Endothelial cell of umbilical vein (primary cell): ENCODE results near the gene HOXD12. TPM values are rescaled to one million over a fixed set of nuclear protein-coding genes. Genes with fewer than 3 reads are reported as not detected.

Experiments used
- BruUV-seq: library from RNA; stranded (reverse); fragments of 400-500 nt; replicated peaks from 2 replicates; lab custom pipeline; 2021; lab: Mats Ljungman, UMichigan
- CTCF ChIA-PET: fragments of 300-600, 350-600 bp; sonication (Branson Sonifier 250); formaldehyde crosslinking; loops from one replicate; lab custom pipeline; 2021; ENCODE audit warnings: antibody characterized with exemption, inconsistent platforms; lab: Charles Lee
- POLR2A ChIA-PET: fragments of 300-600, 350-600 bp; sonication (Branson Sonifier 250); formaldehyde crosslinking; loops from one replicate; lab custom pipeline; 2021; ENCODE audit warnings: antibody characterized with exemption, inconsistent platforms; lab: Charles Lee
- DNase-seq: peaks from one replicate; pipeline ENCODE4 v3.0.0-alpha.2; 2011; ENCODE audit warnings: low read depth, low spot score
- FAIRE-seq: peaks from 2 replicates; lab custom pipeline; 2011; peaks lifted over from hg19 to GRCh38; lab: Jason Lieb, UNC
- H2AFZ ChIP-seq: 2 replicates; pipeline ENCODE4 v1.6.0; 2012; ENCODE audit warnings: low read depth, low read length, control low read depth, inconsistent platforms
- H3K27ac ChIP-seq: 2 replicates; pipeline ENCODE4 v1.5.1; 2011; ENCODE audit warnings: low read depth, mild to moderate bottlenecking, control low read depth, low read length, moderate library complexity; ENCODE audit not compliant: insufficient read depth
- H3K27me3 ChIP-seq, 2 experiments: 2 replicates each; pipeline versions ENCODE4 v1.6.0 to v1.6.1; 2011; ENCODE audit warnings: low read length in 2 of 2, mixed read lengths in 1 of 2; ENCODE audit not compliant: control insufficient read depth in 2 of 2, insufficient read depth in 2 of 2
- H3K36me3 ChIP-seq, 2 experiments: 2 replicates in 1 of 2; 3 replicates in 1 of 2; pipeline ENCODE4 v1.5.1; 2011; ENCODE audit warnings: low read length in 2 of 2, mild to moderate bottlenecking in 1 of 2, moderate library complexity in 1 of 2; ENCODE audit not compliant: control insufficient read depth in 2 of 2, insufficient read depth in 2 of 2; ENCODE audit errors: extremely low read depth in 1 of 2
- H3K4me1 ChIP-seq: 3 replicates; pipeline ENCODE4 v1.5.1; 2011; ENCODE audit warnings: mild to moderate bottlenecking, low read length; ENCODE audit not compliant: control insufficient read depth, insufficient read depth; ENCODE audit errors: extremely low read depth
- H3K4me2 ChIP-seq: 2 replicates; pipeline ENCODE4 v1.6.1; 2011; ENCODE audit warnings: low read length, control low read depth, mixed read lengths; ENCODE audit not compliant: insufficient read depth
- H3K4me3 ChIP-seq, 3 experiments: fragments of 200-600 bp in 1 of 3; sonication (generic), shearing (Covaris generic) in 1 of 3; replicated peaks in 1 of 3; 2 replicates each; pipeline ENCODE4 v1.5.1; 2011 to 2016; ENCODE audit warnings: control low read depth in 3 of 3, low read length in 3 of 3, mild to moderate bottlenecking in 2 of 3, inconsistent platforms in 1 of 3, low read depth in 1 of 3, moderate library complexity in 1 of 3; ENCODE audit not compliant: insufficient read depth in 1 of 3
- H3K79me2 ChIP-seq: 2 replicates; pipeline ENCODE4 v1.6.0; 2012; ENCODE audit warnings: low read length, inconsistent platforms; ENCODE audit not compliant: control insufficient read depth, insufficient read depth
- H3K9ac ChIP-seq: replicated peaks from 2 replicates; pipeline ENCODE3; 2011; ENCODE audit warnings: low read length, control low read depth; ENCODE audit not compliant: insufficient read depth; ENCODE audit errors: extremely low read depth
- H3K9me1 ChIP-seq: replicated peaks from 3 replicates; pipeline ENCODE4 v1.6.0; 2011; ENCODE audit warnings: mild to moderate bottlenecking, low read length; ENCODE audit not compliant: control insufficient read depth, insufficient read depth; ENCODE audit errors: extremely low read depth
- H3K9me3 ChIP-seq: replicated peaks from 2 replicates; pipeline ENCODE4 v1.5.1; 2012; ENCODE audit warnings: low read length, inconsistent platforms; ENCODE audit not compliant: control insufficient read depth, insufficient read depth
- H4K20me1 ChIP-seq: replicated peaks from 2 replicates; pipeline ENCODE3; 2011; ENCODE audit warnings: mild to moderate bottlenecking, low read length; ENCODE audit not compliant: control insufficient read depth, insufficient read depth; ENCODE audit errors: extremely low read depth
- CTCF ChIP-seq, 2 donors: IDR thresholded peaks; 1 replicate in 1 of 2; 2 replicates in 1 of 2; pipeline ENCODE4 v1.5.1; 2011; ENCODE audit warnings: low read length in 2 of 2, mild to moderate bottlenecking in 2 of 2, moderate library complexity in 2 of 2, control low read depth in 1 of 2, inconsistent platforms in 1 of 2, low read depth in 1 of 2; ENCODE audit not compliant: insufficient read depth in 1 of 2; ENCODE audit errors: extremely low read depth in 1 of 2
- EZH2 ChIP-seq: IDR thresholded peaks from 2 replicates; pipeline ENCODE4 v1.6.1; 2012; ENCODE audit warnings: borderline replicate concordance, low read depth, mild to moderate bottlenecking, moderate library complexity, low read length, inconsistent platforms; ENCODE audit not compliant: severe bottlenecking
- FOS ChIP-seq: IDR thresholded peaks from 2 replicates; pipeline ENCODE4 v1.6.1; 2011; ENCODE audit warnings: mild to moderate bottlenecking, low read length, moderate library complexity, borderline replicate concordance; ENCODE audit not compliant: insufficient read depth
- MAX ChIP-seq: IDR thresholded peaks from 2 replicates; pipeline ENCODE4 v1.6.1; 2011; ENCODE audit not compliant: insufficient read depth, insufficient read length
- MYC ChIP-seq: IDR thresholded peaks from one replicate; pipeline ENCODE4 v1.6.1; 2011; ENCODE audit warnings: mild to moderate bottlenecking, low read depth, low read length
- POLR2A ChIP-seq: IDR thresholded peaks from 2 replicates; pipeline ENCODE4 v1.6.1; 2012; ENCODE audit warnings: low read depth, mild to moderate bottlenecking, control low read depth, low read length
- dilution Hi-C: fragments of 300-500 bp; cut with MboI; formaldehyde crosslinking; loops from one replicate; pipeline ENCODE4 v1.15.0; 2019; ENCODE audit warnings: low sequenced_read_pairs; ENCODE audit not compliant: extremely low pct_ligation_motif_present
- intact Hi-C: fragments of 100-400 bp; cut with micrococcal nuclease; formaldehyde crosslinking; loops from one replicate; pipeline ENCODE4 v1.10.0; 2022
- polyA plus RNA-seq, 4 experiments: library from polyadenylated mRNA; depleted of rRNA in 3 of 4; stranded (reverse) in 3 of 4; unstranded in 1 of 4; fragments of >200 nt; gene quantifications; 2 replicates each; pipeline versions ENCODE4 v1.2.1 to v1.2.3, GENCODE V29; 2011 to 2012; ENCODE audit warnings: missing spikeins in 1 of 4
- total RNA-seq: library from RNA; stranded (reverse); gene quantifications from 2 replicates; pipeline ENCODE4 v1.2.3, GENCODE V29; 2021

Gene HOXD12
- total and polyA plus RNA-seq, 2 donors (not counting 3 experiments of a cell fraction or from before 2014, with no cell fraction given): not detected

- FAIRE-seq (no peak), DNase-seq (no peak)
- TF ChIP-seq EZH2 (peak; percentile 62), MAX (no peak)
- no peak overlapping the region for H3K9ac ChIP-seq
- H3K36me3 ChIP-seq: no peaks in the 10 kb centered on the region
- intact Hi-C loops (no loop called here), dilution Hi-C loops (no loop called here)
- peaks cover 4% of the 10 kb centered on the region for H3K4me1 ChIP-seq
- no peaks in the 10 kb centered on the region for H3K9me3 ChIP-seq
- peaks cover 86 to 98% of the 10 kb centered on the region in 2 experiments for H3K27me3 ChIP-seq
- H2AFZ ChIP-seq: no peak overlapping the region
- H4K20me1 ChIP-seq: no peaks in the 10 kb centered on the region
- no peaks in the 10 kb centered on the region for H3K9me1 ChIP-seq
- no TSS peak for BruUV-seq
- H3K79me2 ChIP-seq: no peaks in the 10 kb centered on the region
- no peak overlapping the region for H3K4me3 ChIP-seq
- ChIA-PET POLR2A (no interaction called here), CTCF (interaction anchor here (0.8 to 4.3 kb wide), 9 partner anchors 8 to 1048 kb away, joined by 4 to 22 read pairs (median 5); partner anchors contain the start of gene HOXD9)
- no peak overlapping the region for H3K4me2 ChIP-seq
- H3K27ac ChIP-seq: no peak overlapping the region
Measured at GRCh38 chr2:176114120-176114929, 14.7 kb downstream of the HOXD12 start.

GRCh38 chr2:176114930-176115625 is 15.5 kb downstream of the HOXD12 start:
- dilution Hi-C loops (no loop called here), intact Hi-C loops (no loop called here)
- no peaks in the 10 kb centered on the region for H3K9me1 ChIP-seq
- no peak overlapping the region for H3K9ac ChIP-seq
- H3K9me3 ChIP-seq: no peaks in the 10 kb centered on the region
- H3K79me2 ChIP-seq: no peaks in the 10 kb centered on the region
- ChIA-PET CTCF (interaction anchor here (1.2 to 1.8 kb wide), 4 partner anchors 12 to 1047 kb away, joined by 4 to 6 read pairs (median 6); no protein-coding TSS in a partner anchor), POLR2A (no interaction called here)
- H3K4me1 ChIP-seq: peaks cover 4% of the 10 kb centered on the region
- no peak overlapping the region for H3K27ac ChIP-seq
- DNase-seq (no peak), FAIRE-seq (no peak)
- H3K4me2 ChIP-seq: no peak overlapping the region
- no peaks in the 10 kb centered on the region for H3K36me3 ChIP-seq
- H3K27me3 ChIP-seq: peaks cover 84 to 98% of the 10 kb centered on the region in 2 experiments
- no peaks in the 10 kb centered on the region for H4K20me1 ChIP-seq
- H2AFZ ChIP-seq: no peak overlapping the region
- BruUV-seq: no TSS peak
- TF ChIP-seq MYC: no peak
- peak; percentile 12 for TF ChIP-seq EZH2
- no peak for TF ChIP-seq FOS
- no peak for TF ChIP-seq MAX
- TF ChIP-seq POLR2A: no peak
- no peak for TF ChIP-seq CTCF (IDR thresholded peaks at IDR 0.05; ENCODE audit: extremely low read depth in 1 of 2, insufficient read depth in 1 of 2, low read depth in 1 of 2, low read length in 2 of 2)
- no peak overlapping the region for H3K4me3 ChIP-seq
